Esophagus muscularis mucosa (tissue), 4 donors: ENCODE measurements around the gene PSMD12.

Experiments used
- EP300 ChIP-seq: sonication (generic); formaldehyde crosslinking; IDR thresholded peaks from one replicate; pipeline ENCODE4 v1.6.1; 2017; ENCODE audit warnings: antibody characterized with exemption
- POLR2A ChIP-seq: fragments of 450-650 bp; IDR thresholded peaks from one replicate; pipeline ENCODE4 v1.6.1; 2017; ENCODE audit warnings: antibody characterized with exemption, moderate library complexity, mild to moderate bottlenecking, low read depth
- POLR2AphosphoS5 ChIP-seq, 2 donors: sonication (generic); formaldehyde crosslinking; IDR thresholded peaks; one replicate each; pipeline ENCODE4 v1.6.1; 2017; ENCODE audit warnings: antibody characterized with exemption in 2 of 2
- TF ChIP-seq, protein P1 (sequence below), 3 experiments: fragments of 200-600 bp in 2 of 3; fragments of 450-650 bp in 1 of 3; sonication (generic) in 2 of 3; IDR thresholded peaks; one replicate each; pipeline ENCODE4 v1.5.1; 2017 to 2019; ENCODE audit warnings: antibody characterized with exemption in 3 of 3, mild to moderate bottlenecking in 2 of 3, moderate library complexity in 1 of 3

DNA sequence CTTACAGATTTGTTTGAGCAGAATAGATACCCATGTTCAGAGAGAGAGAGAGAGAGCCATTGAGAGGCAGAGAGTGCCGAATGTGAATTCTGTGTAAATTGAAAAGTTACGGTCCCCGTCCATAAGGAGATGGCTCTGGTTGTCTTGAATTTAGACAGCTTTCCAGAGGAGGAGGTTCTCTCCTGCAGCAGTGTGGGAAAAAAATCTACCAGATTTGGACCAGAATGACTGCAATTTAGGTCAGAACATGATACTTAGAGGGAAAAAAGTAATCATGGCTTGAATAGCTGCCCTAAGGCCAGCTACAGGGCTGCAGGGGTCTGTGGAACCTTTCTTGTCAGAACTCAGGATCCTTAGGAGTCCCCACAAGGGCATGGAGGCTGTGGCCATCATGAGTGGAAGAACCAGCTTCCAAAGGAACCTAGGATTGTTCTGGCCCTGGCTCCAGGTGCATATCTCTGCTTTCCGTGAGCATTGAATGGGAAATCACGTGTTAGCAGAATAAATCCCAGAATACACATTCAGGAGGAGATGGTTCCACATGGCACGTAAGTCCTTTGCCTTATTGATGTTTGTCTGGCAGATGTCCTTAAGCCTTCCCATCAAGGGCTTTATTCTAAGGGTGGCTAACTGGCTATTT is 23.7 kb upstream of the PSMD12 start:
- TF ChIP-seq, protein P1, sequence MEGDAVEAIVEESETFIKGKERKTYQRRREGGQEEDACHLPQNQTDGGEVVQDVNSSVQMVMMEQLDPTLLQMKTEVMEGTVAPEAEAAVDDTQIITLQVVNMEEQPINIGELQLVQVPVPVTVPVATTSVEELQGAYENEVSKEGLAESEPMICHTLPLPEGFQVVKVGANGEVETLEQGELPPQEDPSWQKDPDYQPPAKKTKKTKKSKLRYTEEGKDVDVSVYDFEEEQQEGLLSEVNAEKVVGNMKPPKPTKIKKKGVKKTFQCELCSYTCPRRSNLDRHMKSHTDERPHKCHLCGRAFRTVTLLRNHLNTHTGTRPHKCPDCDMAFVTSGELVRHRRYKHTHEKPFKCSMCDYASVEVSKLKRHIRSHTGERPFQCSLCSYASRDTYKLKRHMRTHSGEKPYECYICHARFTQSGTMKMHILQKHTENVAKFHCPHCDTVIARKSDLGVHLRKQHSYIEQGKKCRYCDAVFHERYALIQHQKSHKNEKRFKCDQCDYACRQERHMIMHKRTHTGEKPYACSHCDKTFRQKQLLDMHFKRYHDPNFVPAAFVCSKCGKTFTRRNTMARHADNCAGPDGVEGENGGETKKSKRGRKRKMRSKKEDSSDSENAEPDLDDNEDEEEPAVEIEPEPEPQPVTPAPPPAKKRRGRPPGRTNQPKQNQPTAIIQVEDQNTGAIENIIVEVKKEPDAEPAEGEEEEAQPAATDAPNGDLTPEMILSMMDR (IDR thresholded peaks at IDR 0.05), result no peak
- TF ChIP-seq POLR2AphosphoS5 (IDR thresholded peaks at IDR 0.05) (no peak), EP300 (no peak), POLR2A (no peak)
